HG03521 (cell line): ENCODE results near the gene SGMS2.
"Not testable (repeated sequence)": the region's sequence is repeated elsewhere in the genome, so short reads cannot be mapped to it uniquely, and the experiment has no call there.

Experiments
- ATAC-seq: cut with Tn5 transposase; IDR thresholded peaks from one replicate; pipeline ENCODE4 v1.9.1; 2021; ENCODE audit warnings: mild to moderate bottlenecking, moderate library complexity; ENCODE audit not compliant: unreplicated experiment

The SGMS2 gene

GRCh38 chr4:107906458-107907100 lies 81.8 kb downstream of the SGMS2 start:
- no peak for ATAC-seq

- ATAC-seq, result no peak
Measured at GRCh38 chr4:107908377-107908776, 83.6 kb downstream of the SGMS2 start.

- peak; percentile 80 for ATAC-seq
Measured at GRCh38 chr4:107913283-107913899, 88.7 kb downstream of the SGMS2 start.

GRCh38 chr4:107915220-107915619 lies 90.5 kb downstream of the SGMS2 start:
- ATAC-seq, result no peak

- no peak for ATAC-seq
Measured at GRCh38 chr4:107916623-107917022, 91.9 kb downstream of the SGMS2 start.

GRCh38 chr4:107917500-107917899 lies 92.8 kb downstream of the SGMS2 start:
- no peak for ATAC-seq

GRCh38 chr4:107922486-107923473 lies 98.0 kb downstream of the SGMS2 start:
- no peak for ATAC-seq

GRCh38 chr4:107925713-107926112 lies 101.0 kb downstream of the SGMS2 start:
- ATAC-seq, result not testable (repeated sequence)

GRCh38 chr4:107926875-107927274 lies 102.1 kb downstream of the SGMS2 start:
- not testable (repeated sequence) for ATAC-seq

- peak; percentile 94 for ATAC-seq
Measured at GRCh38 chr4:107930821-107931774, 106.4 kb downstream of the SGMS2 start, which contains the start of gene CYP2U1. CYP2U1 (plus strand) TSS chr4:107931549; CDS start chr4:107931644, 95 bp downstream.

- peak; percentile 17 for ATAC-seq
Measured at GRCh38 chr4:107931775-107932321, 107.1 kb downstream of the SGMS2 start.

- ATAC-seq, result no peak
Measured at GRCh38 chr4:107935246-107935645, 110.5 kb downstream of the SGMS2 start.

- ATAC-seq, result no peak
Measured at GRCh38 chr4:107937040-107937439, 112.3 kb downstream of the SGMS2 start.

- ATAC-seq, result no peak
Measured at GRCh38 chr4:107939307-107939706, 114.6 kb downstream of the SGMS2 start.

GRCh38 chr4:107945809-107946208 lies 121.1 kb downstream of the SGMS2 start:
- ATAC-seq, result no peak

GRCh38 chr4:107950746-107951540 lies 126.2 kb downstream of the SGMS2 start:
- no peak for ATAC-seq

- no peak for ATAC-seq
Measured at GRCh38 chr4:107951551-107951950, 126.8 kb downstream of the SGMS2 start.

GRCh38 chr4:107956011-107956410 lies 131.3 kb downstream of the SGMS2 start:
- no peak for ATAC-seq
